ENCODE data around the gene MS4A8.
"Not testable (repeated sequence)": the region's sequence is repeated elsewhere in the genome, so short reads cannot be mapped to it uniquely, and the experiment has no call there.

- TF ChIP-seq EZH2 (IDR thresholded peaks at IDR 0.05; ENCODE audit: insufficient read depth, poor library complexity, severe bottlenecking); EZH2phosphoT487 (IDR thresholded peaks at IDR 0.05; ENCODE audit: insufficient read depth, low read depth): not testable (repeated sequence)
Observed at GRCh38 chr11:60759438-60760225, 60.2 kb downstream of the MS4A8 start.
